Liver (tissue), 9 donors: ENCODE measurements around the gene NR5A1. TPM values are rescaled to one million over a fixed set of nuclear protein-coding genes. Genes with fewer than 3 reads are reported as not detected.

ENCODE experiments used
- DNase-seq: peaks from one replicate; pipeline ENCODE4 v3.0.0-alpha.2; 2017; ENCODE audit warnings: low spot score
- H3K27ac ChIP-seq, 2 donors: one replicate each; pipeline ENCODE4 v1.7.0; 2013; ENCODE audit warnings: inconsistent platforms in 2 of 2, low read length in 2 of 2, control low read depth in 1 of 2, low read depth in 1 of 2, mild to moderate bottlenecking in 1 of 2
- H3K27me3 ChIP-seq, 4 donors: one replicate each; pipeline versions ENCODE4 v1.6.1 to v1.7.0; 2013; ENCODE audit warnings: low read length in 3 of 4, inconsistent platforms in 1 of 4, mild to moderate bottlenecking in 1 of 4, moderate library complexity in 1 of 4; ENCODE audit not compliant: control insufficient read depth in 4 of 4, insufficient read depth in 4 of 4
- H3K36me3 ChIP-seq, 4 donors: one replicate each; pipeline versions ENCODE4 v1.6.1 to v1.7.0; 2013; ENCODE audit warnings: low read length in 3 of 4, mild to moderate bottlenecking in 3 of 4, low read depth in 1 of 4, moderate library complexity in 1 of 4; ENCODE audit not compliant: control insufficient read depth in 4 of 4, insufficient read depth in 3 of 4
- H3K4me1 ChIP-seq, 4 donors: one replicate each; pipeline versions ENCODE4 v1.6.1 to v1.7.0; 2013; ENCODE audit warnings: low read length in 3 of 4, mild to moderate bottlenecking in 3 of 4, moderate library complexity in 1 of 4; ENCODE audit not compliant: control insufficient read depth in 4 of 4, insufficient read depth in 4 of 4
- H3K4me3 ChIP-seq, 3 donors: one replicate each; pipeline versions ENCODE4 v1.6.1 to v1.7.0; 2013; ENCODE audit warnings: low read length in 3 of 3, control low read depth in 1 of 3, low read depth in 1 of 3, mild to moderate bottlenecking in 1 of 3
- H3K9ac ChIP-seq, 2 donors: one replicate each; pipeline ENCODE4 v1.7.0; 2013; ENCODE audit warnings: low read length in 2 of 2, mild to moderate bottlenecking in 2 of 2, moderate library complexity in 2 of 2, control low read depth in 1 of 2, low read depth in 1 of 2
- H3K9me3 ChIP-seq, 4 donors: one replicate each; pipeline versions ENCODE4 v1.6.1 to v1.7.0; 2013; ENCODE audit warnings: low read length in 3 of 4; ENCODE audit not compliant: control insufficient read depth in 4 of 4
- EGR1 ChIP-seq, 2 donors: IDR thresholded peaks; 2 replicates each; pipeline ENCODE4 v1.6.1; 2016 to 2018; ENCODE audit warnings: antibody characterized with exemption in 2 of 2, low read depth in 2 of 2
- FOXA1 ChIP-seq: IDR thresholded peaks from 2 replicates; pipeline ENCODE4 v1.6.1; 2016; ENCODE audit warnings: antibody characterized with exemption
- FOXA2 ChIP-seq: IDR thresholded peaks from 2 replicates; pipeline ENCODE4 v1.6.1; 2016; ENCODE audit warnings: antibody characterized with exemption
- GABPA ChIP-seq, 2 donors: IDR thresholded peaks in 1 of 2; conservative IDR thresholded peaks in 1 of 2; 2 replicates each; pipeline ENCODE4 v1.6.1; 2016; ENCODE audit warnings: antibody characterized with exemption in 2 of 2, mild to moderate bottlenecking in 1 of 2, moderate library complexity in 1 of 2
- HNF4A ChIP-seq, 2 donors: conservative IDR thresholded peaks; 2 replicates each; pipeline ENCODE4 v1.6.1; 2016; ENCODE audit warnings: antibody characterized with exemption in 2 of 2, mild to moderate bottlenecking in 2 of 2
- HNF4G ChIP-seq: IDR thresholded peaks from 2 replicates; pipeline ENCODE4 v1.6.1; 2016; ENCODE audit warnings: antibody characterized with exemption
- JUND ChIP-seq, 2 donors: IDR thresholded peaks; 2 replicates each; pipeline ENCODE4 v1.6.1; 2016; ENCODE audit warnings: antibody characterized with exemption in 2 of 2
- NR2F2 ChIP-seq: IDR thresholded peaks from 2 replicates; pipeline ENCODE4 v1.6.1; 2016; ENCODE audit warnings: antibody characterized with exemption
- RAD21 ChIP-seq, 2 donors: IDR thresholded peaks; 2 replicates each; pipeline ENCODE4 v1.6.1; 2016; ENCODE audit warnings: antibody characterized with exemption in 2 of 2, mild to moderate bottlenecking in 2 of 2
- RXRA ChIP-seq, 2 donors: IDR thresholded peaks; 2 replicates each; pipeline ENCODE4 v1.6.1; 2017 to 2018; ENCODE audit warnings: antibody characterized with exemption in 2 of 2, mild to moderate bottlenecking in 1 of 2
- TAF1 ChIP-seq: conservative IDR thresholded peaks from 2 replicates; pipeline ENCODE4 v1.6.1; 2016; ENCODE audit warnings: antibody characterized with exemption, mild to moderate bottlenecking
- YY1 ChIP-seq: IDR thresholded peaks from 2 replicates; pipeline ENCODE4 v1.6.1; 2016; ENCODE audit warnings: antibody characterized with exemption, mild to moderate bottlenecking
- WGBS: extraction: QIAGEN DNeasy Blood & Tissue Kit; methylation state at CpG from one replicate; pipeline ENCODE4 v1.1.7; 2013; 5-methylcytosine and 5-hydroxymethylcytosine counted together
- polyA plus RNA-seq, 2 donors: library from polyadenylated mRNA; stranded (reverse) in 1 of 2; unstranded in 1 of 2; fragments of 200-250 nt in 1 of 2; fragments of >200 nt in 1 of 2; fragmentation: Nextera tagmentation in 1 of 2; extraction: Ambion mirVana in 1 of 2; gene quantifications; one replicate each; pipeline versions ENCODE4 v1.2.1 to v1.2.3, GENCODE V29; 2013 to 2015
- total RNA-seq, 2 donors: library from RNA; depleted of rRNA; stranded (reverse); fragments of >200 nt; gene quantifications; one replicate each; pipeline ENCODE4 v1.2.3, GENCODE V29; 2014
- TF ChIP-seq, protein P1 (sequence below): fragments of 150-350 bp; IDR thresholded peaks from 2 replicates; pipeline ENCODE4 v1.5.1; 2017; ENCODE audit warnings: improper control_type of control experiment, low read depth, low read length; ENCODE audit not compliant: missing input control
- TF ChIP-seq, protein P2 (sequence below): IDR thresholded peaks from 2 replicates; pipeline ENCODE4 v1.6.1; 2016; ENCODE audit warnings: antibody characterized with exemption, mild to moderate bottlenecking
- TF ChIP-seq, protein P3 (sequence below): IDR thresholded peaks from 2 replicates; pipeline ENCODE4 v1.6.1; 2016; ENCODE audit warnings: antibody characterized with exemption
- TF ChIP-seq, protein P4 (sequence below): IDR thresholded peaks from 2 replicates; pipeline ENCODE4 v1.6.1; 2016; ENCODE audit warnings: antibody characterized with exemption
- TF ChIP-seq, protein P5 (sequence below): IDR thresholded peaks from 2 replicates; pipeline ENCODE4 v1.6.1; 2016; ENCODE audit warnings: antibody characterized with exemption
- donor health status: healthy.
- donor health status: healthy.
- donor health status: healthy.
- donor health status: healthy.
- donor health status: healthy.

The NR5A1 gene
- total and polyA plus RNA-seq, 4 donors, result not detected

DNA sequence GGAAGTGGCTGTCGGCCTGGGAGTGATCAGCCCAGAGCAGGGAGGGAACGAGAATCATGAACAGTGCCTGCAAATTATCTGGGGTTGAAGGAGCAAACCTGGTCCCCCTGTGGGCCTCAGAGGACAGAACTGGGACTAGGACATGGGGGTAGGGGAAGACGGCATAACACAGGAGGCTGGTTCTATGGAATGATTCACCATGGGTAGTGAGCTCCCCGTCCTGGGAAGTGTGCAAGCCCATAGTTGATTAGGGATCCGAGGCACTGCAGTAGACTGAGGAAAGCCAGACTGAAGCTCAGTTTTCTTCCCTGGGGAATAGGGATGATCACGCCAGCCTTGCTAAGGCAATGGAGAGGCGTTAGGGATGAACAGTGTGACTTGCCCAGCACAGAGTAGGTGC is 51.4 kb downstream of the NR5A1 start (continued):
- TF ChIP-seq, protein P1, sequence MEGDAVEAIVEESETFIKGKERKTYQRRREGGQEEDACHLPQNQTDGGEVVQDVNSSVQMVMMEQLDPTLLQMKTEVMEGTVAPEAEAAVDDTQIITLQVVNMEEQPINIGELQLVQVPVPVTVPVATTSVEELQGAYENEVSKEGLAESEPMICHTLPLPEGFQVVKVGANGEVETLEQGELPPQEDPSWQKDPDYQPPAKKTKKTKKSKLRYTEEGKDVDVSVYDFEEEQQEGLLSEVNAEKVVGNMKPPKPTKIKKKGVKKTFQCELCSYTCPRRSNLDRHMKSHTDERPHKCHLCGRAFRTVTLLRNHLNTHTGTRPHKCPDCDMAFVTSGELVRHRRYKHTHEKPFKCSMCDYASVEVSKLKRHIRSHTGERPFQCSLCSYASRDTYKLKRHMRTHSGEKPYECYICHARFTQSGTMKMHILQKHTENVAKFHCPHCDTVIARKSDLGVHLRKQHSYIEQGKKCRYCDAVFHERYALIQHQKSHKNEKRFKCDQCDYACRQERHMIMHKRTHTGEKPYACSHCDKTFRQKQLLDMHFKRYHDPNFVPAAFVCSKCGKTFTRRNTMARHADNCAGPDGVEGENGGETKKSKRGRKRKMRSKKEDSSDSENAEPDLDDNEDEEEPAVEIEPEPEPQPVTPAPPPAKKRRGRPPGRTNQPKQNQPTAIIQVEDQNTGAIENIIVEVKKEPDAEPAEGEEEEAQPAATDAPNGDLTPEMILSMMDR, result no peak
- TF ChIP-seq FOXA1 (no peak), TAF1 (no peak), HNF4G (no peak)

DNA sequence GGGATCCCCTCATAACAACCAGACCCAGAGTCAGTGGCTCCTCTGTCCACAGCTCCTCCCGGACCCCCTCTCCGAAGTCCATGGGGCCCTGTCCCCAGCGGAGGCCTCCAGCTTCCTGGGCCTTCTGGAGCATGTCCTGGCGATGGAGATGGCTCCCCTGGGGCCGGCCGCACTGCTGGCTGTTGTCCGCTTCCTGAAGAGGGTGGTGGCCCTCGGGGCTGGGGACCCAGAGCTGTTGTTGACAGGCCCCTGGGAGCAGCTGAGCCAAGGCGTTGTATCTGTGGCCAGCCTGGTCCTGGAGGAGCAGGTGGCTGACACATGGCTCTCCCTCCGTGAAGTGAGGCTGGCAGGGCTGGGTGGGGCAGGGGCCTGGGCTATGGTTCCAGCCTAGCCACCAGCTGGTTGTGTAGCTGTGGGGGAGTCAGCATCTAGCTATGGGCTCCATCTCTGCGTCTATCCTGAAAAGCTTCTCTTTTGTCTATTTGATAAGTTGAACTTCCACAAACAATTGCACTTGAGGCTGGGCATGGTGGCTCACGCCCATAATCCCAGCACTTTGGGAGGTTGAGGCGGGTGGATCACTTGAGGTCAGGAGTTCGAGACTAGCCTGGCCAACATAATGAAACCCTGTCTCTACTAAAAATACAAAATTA is 52.3 kb downstream of the NR5A1 start:
- DNase-seq, result no peak
- no peaks in the 10 kb centered on the region for H3K9me3 ChIP-seq
- no peak overlapping the region for H3K27ac ChIP-seq
- H3K4me3 ChIP-seq, result no peak overlapping the region
- TF ChIP-seq, protein P2, sequence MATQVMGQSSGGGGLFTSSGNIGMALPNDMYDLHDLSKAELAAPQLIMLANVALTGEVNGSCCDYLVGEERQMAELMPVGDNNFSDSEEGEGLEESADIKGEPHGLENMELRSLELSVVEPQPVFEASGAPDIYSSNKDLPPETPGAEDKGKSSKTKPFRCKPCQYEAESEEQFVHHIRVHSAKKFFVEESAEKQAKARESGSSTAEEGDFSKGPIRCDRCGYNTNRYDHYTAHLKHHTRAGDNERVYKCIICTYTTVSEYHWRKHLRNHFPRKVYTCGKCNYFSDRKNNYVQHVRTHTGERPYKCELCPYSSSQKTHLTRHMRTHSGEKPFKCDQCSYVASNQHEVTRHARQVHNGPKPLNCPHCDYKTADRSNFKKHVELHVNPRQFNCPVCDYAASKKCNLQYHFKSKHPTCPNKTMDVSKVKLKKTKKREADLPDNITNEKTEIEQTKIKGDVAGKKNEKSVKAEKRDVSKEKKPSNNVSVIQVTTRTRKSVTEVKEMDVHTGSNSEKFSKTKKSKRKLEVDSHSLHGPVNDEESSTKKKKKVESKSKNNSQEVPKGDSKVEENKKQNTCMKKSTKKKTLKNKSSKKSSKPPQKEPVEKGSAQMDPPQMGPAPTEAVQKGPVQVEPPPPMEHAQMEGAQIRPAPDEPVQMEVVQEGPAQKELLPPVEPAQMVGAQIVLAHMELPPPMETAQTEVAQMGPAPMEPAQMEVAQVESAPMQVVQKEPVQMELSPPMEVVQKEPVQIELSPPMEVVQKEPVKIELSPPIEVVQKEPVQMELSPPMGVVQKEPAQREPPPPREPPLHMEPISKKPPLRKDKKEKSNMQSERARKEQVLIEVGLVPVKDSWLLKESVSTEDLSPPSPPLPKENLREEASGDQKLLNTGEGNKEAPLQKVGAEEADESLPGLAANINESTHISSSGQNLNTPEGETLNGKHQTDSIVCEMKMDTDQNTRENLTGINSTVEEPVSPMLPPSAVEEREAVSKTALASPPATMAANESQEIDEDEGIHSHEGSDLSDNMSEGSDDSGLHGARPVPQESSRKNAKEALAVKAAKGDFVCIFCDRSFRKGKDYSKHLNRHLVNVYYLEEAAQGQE, result no peak
- TF ChIP-seq NR2F2 (no peak), HNF4A (conservative IDR thresholded peaks at IDR 0.05) (no peak), TAF1 (no peak), FOXA2 (no peak), YY1 (no peak), HNF4G (no peak), GABPA (IDR thresholded peaks at IDR 0.05 in 1 of 2, conservative IDR thresholded peaks at IDR 0.05 in 1 of 2) (no peak), RAD21 (IDR thresholded peaks at IDR 0.05) (no peak), JUND (IDR thresholded peaks at IDR 0.05) (no peak), RXRA (IDR thresholded peaks at IDR 0.05) (no peak), EGR1 (IDR thresholded peaks at IDR 0.05; ENCODE audit: low read depth in 2 of 2) (no peak)
- TF ChIP-seq, protein P3, sequence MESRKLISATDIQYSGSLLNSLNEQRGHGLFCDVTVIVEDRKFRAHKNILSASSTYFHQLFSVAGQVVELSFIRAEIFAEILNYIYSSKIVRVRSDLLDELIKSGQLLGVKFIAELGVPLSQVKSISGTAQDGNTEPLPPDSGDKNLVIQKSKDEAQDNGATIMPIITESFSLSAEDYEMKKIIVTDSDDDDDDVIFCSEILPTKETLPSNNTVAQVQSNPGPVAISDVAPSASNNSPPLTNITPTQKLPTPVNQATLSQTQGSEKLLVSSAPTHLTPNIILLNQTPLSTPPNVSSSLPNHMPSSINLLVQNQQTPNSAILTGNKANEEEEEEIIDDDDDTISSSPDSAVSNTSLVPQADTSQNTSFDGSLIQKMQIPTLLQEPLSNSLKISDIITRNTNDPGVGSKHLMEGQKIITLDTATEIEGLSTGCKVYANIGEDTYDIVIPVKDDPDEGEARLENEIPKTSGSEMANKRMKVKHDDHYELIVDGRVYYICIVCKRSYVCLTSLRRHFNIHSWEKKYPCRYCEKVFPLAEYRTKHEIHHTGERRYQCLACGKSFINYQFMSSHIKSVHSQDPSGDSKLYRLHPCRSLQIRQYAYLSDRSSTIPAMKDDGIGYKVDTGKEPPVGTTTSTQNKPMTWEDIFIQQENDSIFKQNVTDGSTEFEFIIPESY, result no peak
- TF ChIP-seq, protein P4, sequence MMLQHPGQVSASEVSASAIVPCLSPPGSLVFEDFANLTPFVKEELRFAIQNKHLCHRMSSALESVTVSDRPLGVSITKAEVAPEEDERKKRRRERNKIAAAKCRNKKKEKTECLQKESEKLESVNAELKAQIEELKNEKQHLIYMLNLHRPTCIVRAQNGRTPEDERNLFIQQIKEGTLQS, result no peak
- TF ChIP-seq, protein P1, result no peak
- TF ChIP-seq, protein P5, sequence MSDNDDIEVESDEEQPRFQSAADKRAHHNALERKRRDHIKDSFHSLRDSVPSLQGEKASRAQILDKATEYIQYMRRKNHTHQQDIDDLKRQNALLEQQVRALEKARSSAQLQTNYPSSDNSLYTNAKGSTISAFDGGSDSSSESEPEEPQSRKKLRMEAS, result no peak
- H3K4me1 ChIP-seq, result peaks cover 3 to 8% (median 5%) of the 10 kb centered on the region in 4 donors
- H3K27me3 ChIP-seq, result peaks cover 2 to 11% (median 8%) of the 10 kb centered on the region in 4 donors
- H3K36me3 ChIP-seq, result no peaks in the 10 kb centered on the region
- no peak overlapping the region for H3K9ac ChIP-seq
- WGBS, result 90% methylated on average over 14 of the region's 14 CpGs
